SK-N-SH treated with all-trans-retinoic acid at 6 μM for 48 hours (cell line): ENCODE results near the gene PIGC.

Source experiments
- ATAC-seq: fragments of 200-7000 bp; cut with Tn5 transposase; 3 replicates; pipeline ENCODE4 v1.9.1; 2020; ENCODE audit warnings: mild to moderate bottlenecking, moderate library complexity
- ARNTL ChIP-seq: fragments of 450-650 bp; formaldehyde crosslinking; IDR thresholded peaks from 2 replicates; pipeline ENCODE4 v1.5.0; 2020; ENCODE audit warnings: low read depth, mild to moderate bottlenecking, moderate library complexity, borderline replicate concordance
- BACH2 ChIP-seq: fragments of 250-450 bp; sonication (Bioruptor Pico); IDR thresholded peaks from 2 replicates; pipeline ENCODE4 v1.9.0; 2021; ENCODE audit warnings: mild to moderate bottlenecking, borderline replicate concordance
- CSDC2 ChIP-seq: fragments of 250-450 bp; sonication (Bioruptor Pico); IDR thresholded peaks from 2 replicates; pipeline ENCODE4 v1.5.0; 2020; ENCODE audit warnings: mild to moderate bottlenecking, moderate library complexity
- GLIS3 ChIP-seq: fragments of 250-450 bp; sonication (Bioruptor Pico); IDR thresholded peaks from 2 replicates; pipeline ENCODE4 v1.5.0; 2020; ENCODE audit warnings: mild to moderate bottlenecking, moderate library complexity
- ISL1 ChIP-seq: fragments of 250-450 bp; sonication (Bioruptor Pico); IDR thresholded peaks from 2 replicates; pipeline ENCODE4 v2.1.2; 2022; ENCODE audit warnings: mild to moderate bottlenecking, moderate library complexity
- OSR1 ChIP-seq: fragments of 250-450 bp; sonication (Bioruptor Pico); IDR thresholded peaks from 2 replicates; pipeline ENCODE4 v1.8.0; 2022; ENCODE audit warnings: moderate library complexity, mild to moderate bottlenecking, inconsistent platforms
- PATZ1 ChIP-seq: fragments of 250-450 bp; sonication (Bioruptor Pico); IDR thresholded peaks from 2 replicates; pipeline ENCODE4 v1.8.0; 2020; ENCODE audit warnings: mild to moderate bottlenecking, moderate library complexity, borderline replicate concordance
- POU6F1 ChIP-seq: fragments of 250-450 bp; sonication (Bioruptor Pico); IDR thresholded peaks from 2 replicates; pipeline ENCODE4 v1.8.0; 2021; ENCODE audit warnings: low read depth, mild to moderate bottlenecking, moderate library complexity, borderline replicate concordance
- PPARA ChIP-seq: fragments of 250-450 bp; sonication (Bioruptor Pico); IDR thresholded peaks from 2 replicates; pipeline ENCODE4 v1.5.0; 2020; ENCODE audit warnings: mild to moderate bottlenecking, borderline replicate concordance
- RARB ChIP-seq: fragments of 250-450 bp; sonication (Bioruptor Pico); IDR thresholded peaks from 2 replicates; pipeline ENCODE4 v1.8.0; 2021; ENCODE audit warnings: mild to moderate bottlenecking, moderate library complexity
- SNAI2 ChIP-seq: fragments of 250-450 bp; sonication (Bioruptor Pico); IDR thresholded peaks from 2 replicates; pipeline ENCODE4 v1.5.0; 2020; ENCODE audit warnings: mild to moderate bottlenecking, moderate library complexity
- TCF4 ChIP-seq: fragments of 250-450 bp; sonication (Bioruptor Pico); IDR thresholded peaks from 2 replicates; pipeline ENCODE4 v1.8.0; 2021; ENCODE audit warnings: mild to moderate bottlenecking, moderate library complexity, borderline replicate concordance
- TOX ChIP-seq: fragments of 250-450 bp; sonication (Bioruptor Pico); IDR thresholded peaks from 2 replicates; pipeline ENCODE4 v1.8.0; 2021; ENCODE audit warnings: mild to moderate bottlenecking, moderate library complexity, borderline replicate concordance
- ZC3H10 ChIP-seq: fragments of 250-450 bp; sonication (Bioruptor Pico); IDR thresholded peaks from 2 replicates; pipeline ENCODE4 v1.5.1; 2021; ENCODE audit warnings: mild to moderate bottlenecking, moderate library complexity
- ZFP3 ChIP-seq: fragments of 250-450 bp; sonication (Bioruptor Pico); IDR thresholded peaks from 2 replicates; pipeline ENCODE4 v1.5.0; 2020; ENCODE audit warnings: mild to moderate bottlenecking, moderate library complexity
- ZFP30 ChIP-seq: fragments of 450-650 bp; formaldehyde crosslinking; IDR thresholded peaks from 2 replicates; pipeline ENCODE4 v1.5.0; 2022; ENCODE audit warnings: mild to moderate bottlenecking, moderate library complexity
- ZNF565 ChIP-seq: fragments of 450-650 bp; formaldehyde crosslinking; conservative IDR thresholded peaks from 2 replicates; pipeline ENCODE4 v1.5.0; 2020; ENCODE audit warnings: low read depth, mild to moderate bottlenecking, moderate library complexity
- ZNF70 ChIP-seq: fragments of 450-650 bp; formaldehyde crosslinking; IDR thresholded peaks from 2 replicates; pipeline ENCODE4 v1.5.0; 2020; ENCODE audit warnings: mild to moderate bottlenecking, moderate library complexity
- ZNF8 ChIP-seq: fragments of 450-650 bp; formaldehyde crosslinking; IDR thresholded peaks from 2 replicates; pipeline ENCODE4 v1.5.0; 2020; ENCODE audit warnings: mild to moderate bottlenecking, moderate library complexity
- TF ChIP-seq, protein P1 (sequence below): fragments of 250-450 bp; sonication (Bioruptor Pico); IDR thresholded peaks from 2 replicates; pipeline ENCODE4 v1.5.0; 2020; ENCODE audit warnings: mild to moderate bottlenecking, moderate library complexity
- TF ChIP-seq, protein P2 (sequence below): fragments of 250-450 bp; sonication (Bioruptor Pico); IDR thresholded peaks from 2 replicates; pipeline ENCODE4 v1.5.1; 2020; ENCODE audit warnings: low read depth, mild to moderate bottlenecking, moderate library complexity
- TF ChIP-seq, protein P3 (sequence below): fragments of 250-450 bp; sonication (Bioruptor Pico); IDR thresholded peaks from 2 replicates; pipeline ENCODE4 v1.5.1; 2021; ENCODE audit warnings: mild to moderate bottlenecking, moderate library complexity

Gene PIGC

GRCh38 chr1:172404121-172404520 is 39.7 kb downstream of the PIGC start (continued):
- TF ChIP-seq, protein P1, sequence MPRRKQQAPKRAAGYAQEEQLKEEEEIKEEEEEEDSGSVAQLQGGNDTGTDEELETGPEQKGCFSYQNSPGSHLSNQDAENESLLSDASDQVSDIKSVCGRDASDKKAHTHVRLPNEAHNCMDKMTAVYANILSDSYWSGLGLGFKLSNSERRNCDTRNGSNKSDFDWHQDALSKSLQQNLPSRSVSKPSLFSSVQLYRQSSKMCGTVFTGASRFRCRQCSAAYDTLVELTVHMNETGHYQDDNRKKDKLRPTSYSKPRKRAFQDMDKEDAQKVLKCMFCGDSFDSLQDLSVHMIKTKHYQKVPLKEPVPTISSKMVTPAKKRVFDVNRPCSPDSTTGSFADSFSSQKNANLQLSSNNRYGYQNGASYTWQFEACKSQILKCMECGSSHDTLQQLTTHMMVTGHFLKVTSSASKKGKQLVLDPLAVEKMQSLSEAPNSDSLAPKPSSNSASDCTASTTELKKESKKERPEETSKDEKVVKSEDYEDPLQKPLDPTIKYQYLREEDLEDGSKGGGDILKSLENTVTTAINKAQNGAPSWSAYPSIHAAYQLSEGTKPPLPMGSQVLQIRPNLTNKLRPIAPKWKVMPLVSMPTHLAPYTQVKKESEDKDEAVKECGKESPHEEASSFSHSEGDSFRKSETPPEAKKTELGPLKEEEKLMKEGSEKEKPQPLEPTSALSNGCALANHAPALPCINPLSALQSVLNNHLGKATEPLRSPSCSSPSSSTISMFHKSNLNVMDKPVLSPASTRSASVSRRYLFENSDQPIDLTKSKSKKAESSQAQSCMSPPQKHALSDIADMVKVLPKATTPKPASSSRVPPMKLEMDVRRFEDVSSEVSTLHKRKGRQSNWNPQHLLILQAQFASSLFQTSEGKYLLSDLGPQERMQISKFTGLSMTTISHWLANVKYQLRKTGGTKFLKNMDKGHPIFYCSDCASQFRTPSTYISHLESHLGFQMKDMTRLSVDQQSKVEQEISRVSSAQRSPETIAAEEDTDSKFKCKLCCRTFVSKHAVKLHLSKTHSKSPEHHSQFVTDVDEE (CRISPR knock-in tag) = no peak
- TF ChIP-seq, all 23 proteins: peak for 0

- TF ChIP-seq, protein P2, sequence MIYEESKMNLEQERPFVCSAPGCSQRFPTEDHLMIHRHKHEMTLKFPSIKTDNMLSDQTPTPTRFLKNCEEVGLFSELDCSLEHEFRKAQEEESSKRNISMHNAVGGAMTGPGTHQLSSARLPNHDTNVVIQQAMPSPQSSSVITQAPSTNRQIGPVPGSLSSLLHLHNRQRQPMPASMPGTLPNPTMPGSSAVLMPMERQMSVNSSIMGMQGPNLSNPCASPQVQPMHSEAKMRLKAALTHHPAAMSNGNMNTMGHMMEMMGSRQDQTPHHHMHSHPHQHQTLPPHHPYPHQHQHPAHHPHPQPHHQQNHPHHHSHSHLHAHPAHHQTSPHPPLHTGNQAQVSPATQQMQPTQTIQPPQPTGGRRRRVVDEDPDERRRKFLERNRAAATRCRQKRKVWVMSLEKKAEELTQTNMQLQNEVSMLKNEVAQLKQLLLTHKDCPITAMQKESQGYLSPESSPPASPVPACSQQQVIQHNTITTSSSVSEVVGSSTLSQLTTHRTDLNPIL (CRISPR knock-in tag) = no peak
- TF ChIP-seq ZC3H10 = no peak
- no peak for TF ChIP-seq PATZ1 (CRISPR knock-in tag)
- no peak for TF ChIP-seq ZNF70 (CRISPR knock-in tag)
- TF ChIP-seq ZNF565 (CRISPR knock-in tag) = no peak
- TF ChIP-seq ARNTL = no peak
- no peak for TF ChIP-seq TOX (CRISPR knock-in tag)
- no peak for TF ChIP-seq OSR1 (CRISPR knock-in tag)
- no peak for TF ChIP-seq BACH2
- no peak for TF ChIP-seq ZFP30 (CRISPR knock-in tag)
- TF ChIP-seq POU6F1 = no peak
- no peak for TF ChIP-seq RARB (CRISPR knock-in tag)
- no peak for TF ChIP-seq PPARA
- TF ChIP-seq, protein P3, sequence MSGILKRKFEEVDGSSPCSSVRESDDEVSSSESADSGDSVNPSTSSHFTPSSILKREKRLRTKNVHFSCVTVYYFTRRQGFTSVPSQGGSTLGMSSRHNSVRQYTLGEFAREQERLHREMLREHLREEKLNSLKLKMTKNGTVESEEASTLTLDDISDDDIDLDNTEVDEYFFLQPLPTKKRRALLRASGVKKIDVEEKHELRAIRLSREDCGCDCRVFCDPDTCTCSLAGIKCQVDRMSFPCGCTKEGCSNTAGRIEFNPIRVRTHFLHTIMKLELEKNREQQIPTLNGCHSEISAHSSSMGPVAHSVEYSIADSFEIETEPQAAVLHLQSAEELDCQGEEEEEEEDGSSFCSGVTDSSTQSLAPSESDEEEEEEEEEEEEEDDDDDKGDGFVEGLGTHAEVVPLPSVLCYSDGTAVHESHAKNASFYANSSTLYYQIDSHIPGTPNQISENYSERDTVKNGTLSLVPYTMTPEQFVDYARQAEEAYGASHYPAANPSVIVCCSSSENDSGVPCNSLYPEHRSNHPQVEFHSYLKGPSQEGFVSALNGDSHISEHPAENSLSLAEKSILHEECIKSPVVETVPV (CRISPR knock-in tag) = no peak
- TF ChIP-seq ZNF8 = no peak
- no peak for TF ChIP-seq ZFP3 (CRISPR knock-in tag)
- no peak for TF ChIP-seq CSDC2
- TF ChIP-seq GLIS3 (CRISPR knock-in tag) = no peak
- no peak for TF ChIP-seq SNAI2 (CRISPR knock-in tag)
- ATAC-seq = no peak
These were observed 40.8 kb downstream of the PIGC start for GRCh38 chr1:172402878-172403569.

GRCh38 chr1:172401892-172402291 is 42.0 kb downstream of the PIGC start:
- no peak for TF ChIP-seq TCF4 (CRISPR knock-in tag)
- TF ChIP-seq, protein P3 (CRISPR knock-in tag) = no peak
- TF ChIP-seq ZNF8 = no peak
- TF ChIP-seq ISL1 (CRISPR knock-in tag) = no peak
- TF ChIP-seq, protein P1 (CRISPR knock-in tag) = no peak
- no peak for TF ChIP-seq CSDC2
- TF ChIP-seq ZFP3 (CRISPR knock-in tag) = no peak
- TF ChIP-seq ZNF70 (CRISPR knock-in tag) = no peak
- ATAC-seq = no peak
